ENCODE data around the gene RASL10B. TPM values are rescaled to one million over a fixed set of nuclear protein-coding genes. Genes with fewer than 3 reads are reported as not detected.

RASL10B gene
- polyA plus RNA-seq, 1 donor (not counting 4 experiments of a cell fraction or from before 2014, with no cell fraction given): 0.07 TPM

DNA sequence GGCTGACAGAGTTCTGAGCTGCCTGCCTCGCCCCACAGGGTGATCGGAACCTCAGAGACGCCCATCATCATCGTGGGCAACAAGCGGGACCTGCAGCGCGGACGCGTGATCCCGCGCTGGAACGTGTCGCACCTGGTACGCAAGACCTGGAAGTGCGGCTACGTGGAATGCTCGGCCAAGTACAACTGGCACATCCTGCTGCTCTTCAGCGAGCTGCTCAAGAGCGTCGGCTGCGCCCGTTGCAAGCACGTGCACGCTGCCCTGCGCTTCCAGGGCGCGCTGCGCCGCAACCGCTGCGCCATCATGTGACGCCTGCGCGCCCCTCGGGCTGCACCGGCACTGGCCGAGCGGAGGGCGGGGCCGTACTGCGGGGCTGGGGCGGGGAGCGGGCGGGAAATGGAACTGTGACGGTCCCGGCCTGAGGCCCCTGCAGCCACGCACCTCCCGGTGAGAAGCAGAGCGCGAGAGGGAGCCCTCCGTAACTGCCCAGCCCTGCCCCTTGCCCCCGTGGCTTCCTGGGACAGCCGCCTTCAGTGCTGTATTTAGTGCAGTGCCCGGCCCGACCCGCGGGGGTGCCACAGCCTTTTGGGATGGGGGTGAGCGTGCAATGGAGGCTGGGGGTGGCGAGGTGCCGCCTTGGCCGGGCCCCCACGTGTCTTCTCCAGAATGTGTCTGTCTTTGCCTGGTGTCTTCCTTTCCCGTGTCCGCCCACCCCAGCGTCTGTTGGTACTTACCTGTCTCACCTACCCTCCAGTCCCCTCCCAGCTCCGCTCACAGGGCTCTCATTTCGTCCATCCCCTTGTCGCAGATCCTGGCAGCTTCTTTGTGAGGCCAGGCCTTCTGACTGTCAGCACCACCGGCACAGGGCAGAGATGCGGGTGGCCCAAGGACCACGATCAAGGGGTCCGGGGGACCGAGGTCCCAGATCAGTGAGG lies 9.8 kb downstream of the RASL10B start:
- TF ChIP-seq, protein P1, sequence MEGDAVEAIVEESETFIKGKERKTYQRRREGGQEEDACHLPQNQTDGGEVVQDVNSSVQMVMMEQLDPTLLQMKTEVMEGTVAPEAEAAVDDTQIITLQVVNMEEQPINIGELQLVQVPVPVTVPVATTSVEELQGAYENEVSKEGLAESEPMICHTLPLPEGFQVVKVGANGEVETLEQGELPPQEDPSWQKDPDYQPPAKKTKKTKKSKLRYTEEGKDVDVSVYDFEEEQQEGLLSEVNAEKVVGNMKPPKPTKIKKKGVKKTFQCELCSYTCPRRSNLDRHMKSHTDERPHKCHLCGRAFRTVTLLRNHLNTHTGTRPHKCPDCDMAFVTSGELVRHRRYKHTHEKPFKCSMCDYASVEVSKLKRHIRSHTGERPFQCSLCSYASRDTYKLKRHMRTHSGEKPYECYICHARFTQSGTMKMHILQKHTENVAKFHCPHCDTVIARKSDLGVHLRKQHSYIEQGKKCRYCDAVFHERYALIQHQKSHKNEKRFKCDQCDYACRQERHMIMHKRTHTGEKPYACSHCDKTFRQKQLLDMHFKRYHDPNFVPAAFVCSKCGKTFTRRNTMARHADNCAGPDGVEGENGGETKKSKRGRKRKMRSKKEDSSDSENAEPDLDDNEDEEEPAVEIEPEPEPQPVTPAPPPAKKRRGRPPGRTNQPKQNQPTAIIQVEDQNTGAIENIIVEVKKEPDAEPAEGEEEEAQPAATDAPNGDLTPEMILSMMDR (optimal IDR thresholded peaks at IDR 0.05 in 1 of 3, IDR thresholded peaks at IDR 0.05 in 1 of 3, conservative IDR thresholded peaks at IDR 0.05 in 1 of 3; ENCODE audit: extremely low read depth in 1 of 3, insufficient read depth in 2 of 3, low read length in 3 of 3): no peak
- peak; percentile 73 for TF ChIP-seq EZH2 (IDR thresholded peaks at IDR 0.05; ENCODE audit: low read length)
- DNase-seq (ENCODE audit: low read depth, low spot score) (no peak), FAIRE-seq (no peak)
- peaks cover 57% of the 10 kb centered on the region for H3K27me3 ChIP-seq (ENCODE audit: control insufficient read depth, extremely low read depth, insufficient read depth, low read length)
- no peak overlapping the region for H2AFZ ChIP-seq (ENCODE audit: control insufficient read depth, low read length)
- no peaks in the 10 kb centered on the region for H3K79me2 ChIP-seq (ENCODE audit: control insufficient read depth, insufficient read depth, low read length)
- no peak overlapping the region for H3K4me2 ChIP-seq (ENCODE audit: control insufficient read depth, extremely low read depth, insufficient read depth, low read depth, low read length)
- no peak overlapping the region for H3K4me3 ChIP-seq (ENCODE audit: control insufficient read depth in 2 of 3, extremely low read depth in 1 of 3, insufficient read depth in 2 of 3, low read depth in 1 of 3, low read length in 3 of 3)
- H3K9me1 ChIP-seq (ENCODE audit: control insufficient read depth, extremely low read depth, insufficient read depth, low read length): no peaks in the 10 kb centered on the region
- no peaks in the 10 kb centered on the region for H3K4me1 ChIP-seq (ENCODE audit: control insufficient read depth, extremely low read depth, insufficient read depth, low read length)
- H3K27ac ChIP-seq (ENCODE audit: control insufficient read depth, insufficient read depth, low read length): no peak overlapping the region
- H3K9me3 ChIP-seq (ENCODE audit: control insufficient read depth, low read depth, low read length): no peaks in the 10 kb centered on the region
- H3K9ac ChIP-seq (ENCODE audit: control insufficient read depth, extremely low read depth, insufficient read depth, low read length): no peak overlapping the region
- no peaks in the 10 kb centered on the region for H3K36me3 ChIP-seq (ENCODE audit: control insufficient read depth in 2 of 2, extremely low read depth in 1 of 2, insufficient read depth in 2 of 2, low read length in 2 of 2)
- dilution Hi-C loops (cut with MboI; ENCODE audit: extremely low pct_ligation_motif_present, low sequenced_read_pairs): no loop called here
- no peaks in the 10 kb centered on the region for H4K20me1 ChIP-seq (ENCODE audit: control insufficient read depth, extremely low read depth, insufficient read depth, low read length)

DNA sequence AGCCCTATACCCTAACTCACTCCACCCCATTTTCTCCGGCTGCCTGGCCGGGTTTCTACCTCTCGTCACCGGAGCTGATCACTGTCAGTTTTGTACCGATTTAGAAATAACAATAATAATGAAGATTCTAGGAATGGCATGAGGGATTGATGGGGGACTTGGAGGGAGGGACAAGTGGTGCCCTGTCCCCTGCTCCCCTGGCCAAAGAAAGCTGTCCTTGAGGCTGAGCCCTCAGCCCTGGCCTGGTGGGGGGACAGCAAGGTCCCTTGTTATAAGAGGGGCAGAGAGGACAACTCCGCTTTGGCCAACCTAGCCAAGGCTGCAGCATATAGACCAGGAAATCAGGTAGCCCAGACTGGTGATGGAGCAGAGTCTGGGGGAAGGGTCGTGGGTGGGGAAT lies 11.1 kb downstream of the RASL10B start:
- H3K9me1 ChIP-seq (ENCODE audit: control insufficient read depth, extremely low read depth, insufficient read depth, low read length): no peaks in the 10 kb centered on the region
- dilution Hi-C loops (cut with MboI; ENCODE audit: extremely low pct_ligation_motif_present, low sequenced_read_pairs): no loop called here
- no peaks in the 10 kb centered on the region for H3K9me3 ChIP-seq (ENCODE audit: control insufficient read depth, low read depth, low read length)
- H4K20me1 ChIP-seq (ENCODE audit: control insufficient read depth, extremely low read depth, insufficient read depth, low read length): no peaks in the 10 kb centered on the region
- no peaks in the 10 kb centered on the region for H3K79me2 ChIP-seq (ENCODE audit: control insufficient read depth, insufficient read depth, low read length)
- H3K27me3 ChIP-seq (ENCODE audit: control insufficient read depth, extremely low read depth, insufficient read depth, low read length): peaks cover 57% of the 10 kb centered on the region
- no peak overlapping the region for H2AFZ ChIP-seq (ENCODE audit: control insufficient read depth, low read length)
- no peaks in the 10 kb centered on the region for H3K4me1 ChIP-seq (ENCODE audit: control insufficient read depth, extremely low read depth, insufficient read depth, low read length)
- H3K27ac ChIP-seq (ENCODE audit: control insufficient read depth, insufficient read depth, low read length): no peak overlapping the region
- FAIRE-seq (no peak), DNase-seq (ENCODE audit: low read depth, low spot score) (no peak)
- H3K4me3 ChIP-seq (ENCODE audit: control insufficient read depth in 2 of 3, extremely low read depth in 1 of 3, insufficient read depth in 2 of 3, low read depth in 1 of 3, low read length in 3 of 3): no peak overlapping the region
- TF ChIP-seq EZH2 (IDR thresholded peaks at IDR 0.05; ENCODE audit: low read length): no peak
- TF ChIP-seq, protein P1 (optimal IDR thresholded peaks at IDR 0.05 in 1 of 3, IDR thresholded peaks at IDR 0.05 in 1 of 3, conservative IDR thresholded peaks at IDR 0.05 in 1 of 3; ENCODE audit: extremely low read depth in 1 of 3, insufficient read depth in 2 of 3, low read length in 3 of 3): no peak
- no peak overlapping the region for H3K4me2 ChIP-seq (ENCODE audit: control insufficient read depth, extremely low read depth, insufficient read depth, low read depth, low read length)
- no peak overlapping the region for H3K9ac ChIP-seq (ENCODE audit: control insufficient read depth, extremely low read depth, insufficient read depth, low read length)
- H3K36me3 ChIP-seq (ENCODE audit: control insufficient read depth in 2 of 2, extremely low read depth in 1 of 2, insufficient read depth in 2 of 2, low read length in 2 of 2): no peaks in the 10 kb centered on the region

Measured in keratinocyte (primary cell).